ENCODE results near the gene LYRM4. TPM values are rescaled to one million over a fixed set of nuclear protein-coding genes. Genes with fewer than 3 reads are reported as not detected.

Gene LYRM4
- total RNA-seq, 1 donor from 2014 or later, result 28.5 TPM

DNA sequence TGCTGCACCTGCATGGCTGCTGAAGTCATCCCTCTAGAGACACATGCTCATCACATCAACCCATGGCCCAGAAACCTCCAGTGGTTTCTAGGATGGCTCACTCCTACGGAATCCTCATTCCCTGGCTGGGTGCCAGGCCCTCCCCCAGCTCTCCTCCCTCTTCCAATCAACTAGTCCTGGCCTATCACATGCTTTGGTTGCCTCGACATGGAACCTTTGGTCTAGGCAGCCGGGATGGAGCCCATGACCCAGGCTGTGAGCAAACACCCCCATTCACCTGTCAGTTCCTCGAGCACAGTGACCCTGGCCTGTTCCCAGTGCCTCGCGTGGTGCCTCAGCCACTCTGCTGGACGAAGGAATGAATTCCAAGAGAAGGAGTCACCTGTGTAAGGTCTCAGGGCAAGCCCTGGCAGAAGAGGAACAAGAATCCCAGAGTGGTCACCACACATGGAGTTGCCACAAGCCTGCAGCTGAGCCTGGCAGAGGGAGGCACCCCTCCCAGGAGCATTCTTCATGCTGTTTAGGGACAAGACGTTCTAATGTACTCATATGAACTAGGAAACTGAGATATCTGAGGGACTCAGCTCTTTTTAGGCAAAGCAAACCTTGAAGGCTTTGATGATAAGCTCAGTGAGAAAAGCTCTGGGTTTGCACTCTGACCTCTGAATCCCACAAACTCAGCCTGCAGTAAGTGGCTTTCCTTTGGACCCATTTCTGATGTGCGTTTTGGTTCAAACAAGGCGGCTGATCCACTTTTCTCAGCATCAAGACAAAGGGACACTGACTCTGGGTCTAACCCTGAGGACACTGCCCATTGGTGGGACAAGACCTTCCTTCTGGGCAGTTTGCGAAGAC is 135.4 kb downstream of the LYRM4 start:
- Histone ChIP-seq H3K27me3 (ENCODE audit: low read depth) (no peaks in the 10 kb centered on the region), H3K36me3 (no peaks in the 10 kb centered on the region), H3K4me3 (no peak overlapping the region), H3K27ac (replicated peaks) (no peak overlapping the region), H3K4me1 (peaks cover 39% of the 10 kb centered on the region), H3K9me3 (replicated peaks) (no peaks in the 10 kb centered on the region)
- DNase-seq, result no peak
- intact Hi-C loops (cut with micrococcal nuclease), result no loop called here
- TF ChIP-seq, protein P1, sequence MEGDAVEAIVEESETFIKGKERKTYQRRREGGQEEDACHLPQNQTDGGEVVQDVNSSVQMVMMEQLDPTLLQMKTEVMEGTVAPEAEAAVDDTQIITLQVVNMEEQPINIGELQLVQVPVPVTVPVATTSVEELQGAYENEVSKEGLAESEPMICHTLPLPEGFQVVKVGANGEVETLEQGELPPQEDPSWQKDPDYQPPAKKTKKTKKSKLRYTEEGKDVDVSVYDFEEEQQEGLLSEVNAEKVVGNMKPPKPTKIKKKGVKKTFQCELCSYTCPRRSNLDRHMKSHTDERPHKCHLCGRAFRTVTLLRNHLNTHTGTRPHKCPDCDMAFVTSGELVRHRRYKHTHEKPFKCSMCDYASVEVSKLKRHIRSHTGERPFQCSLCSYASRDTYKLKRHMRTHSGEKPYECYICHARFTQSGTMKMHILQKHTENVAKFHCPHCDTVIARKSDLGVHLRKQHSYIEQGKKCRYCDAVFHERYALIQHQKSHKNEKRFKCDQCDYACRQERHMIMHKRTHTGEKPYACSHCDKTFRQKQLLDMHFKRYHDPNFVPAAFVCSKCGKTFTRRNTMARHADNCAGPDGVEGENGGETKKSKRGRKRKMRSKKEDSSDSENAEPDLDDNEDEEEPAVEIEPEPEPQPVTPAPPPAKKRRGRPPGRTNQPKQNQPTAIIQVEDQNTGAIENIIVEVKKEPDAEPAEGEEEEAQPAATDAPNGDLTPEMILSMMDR (IDR thresholded peaks at IDR 0.05; ENCODE audit: borderline replicate concordance), result no peak

DNA sequence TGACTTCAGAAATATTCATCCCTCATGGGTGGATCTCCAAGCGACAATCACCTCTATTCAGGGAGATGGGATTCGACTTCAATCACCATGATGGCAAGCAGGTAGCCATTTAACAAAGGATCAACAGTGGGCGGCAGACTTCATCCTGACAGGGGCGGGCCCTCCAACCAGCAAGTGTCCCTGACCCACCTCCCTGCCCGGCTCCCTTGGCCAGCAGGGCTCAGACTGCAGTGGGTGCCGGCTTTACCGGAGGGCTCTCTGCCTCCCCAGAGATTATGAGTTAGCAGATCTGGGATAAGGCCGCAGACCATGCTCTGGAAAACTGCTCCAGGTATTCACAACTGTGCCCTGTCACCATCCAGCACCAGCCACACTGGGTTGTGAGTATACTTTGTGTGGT is 136.2 kb downstream of the LYRM4 start:
- TF ChIP-seq, protein P1 (IDR thresholded peaks at IDR 0.05; ENCODE audit: borderline replicate concordance), result no peak
- intact Hi-C loops (cut with micrococcal nuclease), result no loop called here
- no peaks in the 10 kb centered on the region for H3K36me3 ChIP-seq
- H3K4me1 ChIP-seq, result peaks cover 33% of the 10 kb centered on the region
- H3K27ac ChIP-seq (replicated peaks), result no peak overlapping the region
- H3K4me3 ChIP-seq, result no peak overlapping the region
- H3K27me3 ChIP-seq (ENCODE audit: low read depth), result no peaks in the 10 kb centered on the region
- no peak for DNase-seq
- no peaks in the 10 kb centered on the region for H3K9me3 ChIP-seq (replicated peaks)

DNA sequence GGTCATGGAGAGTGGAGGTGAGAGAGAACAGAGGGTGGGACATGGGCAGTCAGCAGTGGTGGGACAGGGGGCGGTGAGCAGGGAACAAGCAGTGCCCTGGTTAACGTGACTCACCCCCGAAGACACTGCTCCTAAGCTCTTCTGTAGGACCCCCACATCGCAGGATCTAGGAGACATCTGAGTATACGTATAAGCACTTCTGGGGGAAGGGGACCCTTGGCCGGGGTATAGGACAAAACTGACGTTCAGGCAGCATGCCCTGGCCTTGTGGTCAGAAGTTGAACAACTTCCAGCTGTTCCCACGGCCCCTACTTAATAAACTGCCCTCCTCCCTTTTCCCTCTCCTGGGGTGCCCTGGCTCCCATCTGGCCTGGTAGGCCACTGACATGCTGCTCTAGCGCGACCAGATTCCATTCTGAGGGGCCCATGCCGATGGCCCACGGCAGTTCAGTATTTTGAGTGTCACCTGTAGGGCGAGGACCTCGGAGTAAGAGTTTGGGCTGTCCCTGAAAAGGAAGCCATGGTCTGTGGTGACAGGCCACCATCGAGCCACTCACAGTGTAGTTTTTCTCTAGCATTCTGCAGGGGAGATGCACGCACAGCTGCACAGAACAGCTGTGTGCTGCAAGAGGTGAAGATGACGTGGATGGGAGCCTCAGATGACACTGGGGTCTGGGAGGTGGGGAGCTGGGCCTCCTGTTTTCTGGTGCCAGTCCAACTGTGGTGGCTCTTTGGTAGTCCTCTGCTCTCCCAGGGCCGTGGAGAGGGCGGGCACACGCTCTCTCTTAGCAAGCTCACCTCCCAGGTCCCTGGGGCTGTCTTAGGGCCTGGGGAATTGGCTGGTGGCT is 137.2 kb downstream of the LYRM4 start:
- no peak overlapping the region for H3K4me3 ChIP-seq
- no peaks in the 10 kb centered on the region for H3K36me3 ChIP-seq
- TF ChIP-seq, protein P1 (IDR thresholded peaks at IDR 0.05; ENCODE audit: borderline replicate concordance), result no peak
- H3K9me3 ChIP-seq (replicated peaks), result no peaks in the 10 kb centered on the region
- DNase-seq, result no peak
- H3K27me3 ChIP-seq (ENCODE audit: low read depth), result no peaks in the 10 kb centered on the region
- H3K27ac ChIP-seq (replicated peaks), result no peak overlapping the region
- peaks cover 33% of the 10 kb centered on the region for H3K4me1 ChIP-seq
- intact Hi-C loops (cut with micrococcal nuclease), result no loop called here

DNA sequence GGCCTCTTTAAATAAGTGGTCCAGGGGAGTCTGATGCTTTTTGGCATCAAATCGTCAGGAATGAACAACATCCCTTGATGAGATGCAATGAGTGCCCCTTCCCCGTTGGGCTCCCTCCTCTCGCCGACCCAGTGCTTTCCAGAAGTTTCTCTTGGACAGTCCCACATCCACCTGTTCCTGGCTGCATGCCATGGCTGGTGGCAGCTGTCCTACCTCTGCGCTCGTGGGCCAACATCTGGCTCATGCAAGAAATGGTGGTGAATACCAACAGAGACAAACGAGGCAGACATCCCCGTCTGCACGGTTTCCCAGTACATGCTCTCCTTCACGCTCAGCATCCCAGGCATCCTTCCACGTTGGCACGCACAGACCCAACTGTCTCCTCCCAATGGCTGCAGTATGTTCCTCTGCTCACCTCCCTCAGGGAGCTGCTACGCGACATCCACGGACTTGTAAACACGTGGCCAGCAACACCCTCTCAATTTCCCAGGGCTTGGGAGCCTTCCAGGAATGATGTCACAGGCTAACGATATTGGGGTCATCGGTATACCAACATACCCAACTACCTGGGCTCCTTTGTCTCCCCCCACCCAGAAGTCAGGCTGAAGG is 138.1 kb downstream of the LYRM4 start:
- no peak for DNase-seq
- Histone ChIP-seq H3K36me3 (no peaks in the 10 kb centered on the region), H3K4me3 (no peak overlapping the region), H3K27ac (replicated peaks) (no peak overlapping the region), H3K27me3 (ENCODE audit: low read depth) (no peaks in the 10 kb centered on the region), H3K9me3 (replicated peaks) (no peaks in the 10 kb centered on the region), H3K4me1 (peaks cover 33% of the 10 kb centered on the region)
- intact Hi-C loops (cut with micrococcal nuclease), result no loop called here
- TF ChIP-seq, protein P1 (IDR thresholded peaks at IDR 0.05; ENCODE audit: borderline replicate concordance), result no peak

DNA sequence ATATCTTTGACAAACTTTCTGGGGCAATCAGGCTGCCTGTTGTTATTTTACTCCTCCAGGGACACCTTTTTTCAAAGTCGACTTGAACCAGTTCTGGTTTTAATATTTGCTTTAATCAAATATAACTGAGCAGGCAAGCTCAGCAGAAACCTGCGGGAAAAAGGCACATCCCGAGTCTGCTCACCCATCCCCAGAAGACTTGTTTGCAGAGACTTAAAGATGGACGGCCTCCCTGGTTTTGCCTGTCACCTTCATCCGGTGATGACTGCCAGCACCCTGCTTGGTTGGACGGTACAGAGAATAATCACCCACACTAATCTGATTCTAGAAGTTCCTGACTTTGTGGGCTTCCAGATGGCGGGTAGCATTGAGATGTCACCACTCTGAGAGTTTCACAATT is 138.8 kb downstream of the LYRM4 start:
- Histone ChIP-seq H3K36me3 (no peaks in the 10 kb centered on the region), H3K9me3 (replicated peaks) (no peaks in the 10 kb centered on the region), H3K4me1 (peaks cover 33% of the 10 kb centered on the region), H3K27ac (replicated peaks) (peak overlapping the region; percentile 75), H3K27me3 (ENCODE audit: low read depth) (no peaks in the 10 kb centered on the region), H3K4me3 (no peak overlapping the region)
- DNase-seq, result no peak
- TF ChIP-seq, protein P1 (IDR thresholded peaks at IDR 0.05; ENCODE audit: borderline replicate concordance), result no peak
- intact Hi-C loops (cut with micrococcal nuclease), result no loop called here

Data from left ventricle myocardium inferior (tissue), 1 donor.